CD4-positive, alpha-beta T cell (primary cell): ENCODE results near the gene FBRS. TPM values are rescaled to one million over a fixed set of nuclear protein-coding genes. Genes with fewer than 3 reads are reported as not detected.
A peak's percentile ranks its signal among the peaks of the same experiment; 100 is the strongest.
"Not testable (repeated sequence)": the region's sequence is repeated elsewhere in the genome, so short reads cannot be mapped to it uniquely, and the experiment has no call there.

Experiments
- ATAC-seq: fragments of 200-7000 bp; cut with Tn5 transposase; one replicate; pipeline ENCODE4 v1.10.0; 2022; ENCODE audit warnings: mild to moderate bottlenecking; ENCODE audit not compliant: poor library complexity
- CTCF ChIA-PET: fragments of 350-600 bp; sonication (Branson Sonifier 250); formaldehyde crosslinking; loops from one replicate; lab custom pipeline; 2021; ENCODE audit warnings: antibody characterized with exemption, inconsistent platforms; lab: Charles Lee
- POLR2A ChIA-PET: fragments of 350-600 bp; sonication (Branson Sonifier 250); formaldehyde crosslinking; loops from one replicate; lab custom pipeline; 2021; ENCODE audit warnings: antibody characterized with exemption, inconsistent platforms; lab: Charles Lee
- DNase-seq, 14 experiments: peaks; one replicate each; pipeline ENCODE4 v3.0.0-alpha.2; 2013 to 2020; ENCODE audit warnings: mixed read lengths in 2 of 14
- H3K27ac ChIP-seq, 2 donors: one replicate each; pipeline versions ENCODE4 v1.5.1 to v1.7.0; 2013; ENCODE audit warnings: low read length in 2 of 2, low read depth in 1 of 2, mild to moderate bottlenecking in 1 of 2
- H3K27me3 ChIP-seq, 2 experiments: 1 replicate in 1 of 2; 2 replicates in 1 of 2; pipeline versions ENCODE4 v1.6.1 to v1.7.0; 2013; ENCODE audit warnings: low read length in 2 of 2, control low read depth in 1 of 2, mild to moderate bottlenecking in 1 of 2, moderate library complexity in 1 of 2; ENCODE audit not compliant: insufficient read depth in 2 of 2, control insufficient read depth in 1 of 2
- H3K36me3 ChIP-seq: one replicate; pipeline ENCODE4 v1.6.1; 2013; ENCODE audit warnings: low read length, control low read depth; ENCODE audit not compliant: insufficient read depth
- H3K4me1 ChIP-seq: one replicate; pipeline ENCODE4 v1.6.1; 2013; ENCODE audit warnings: low read length, control low read depth; ENCODE audit not compliant: insufficient read depth
- H3K4me3 ChIP-seq: one replicate; pipeline ENCODE4 v1.5.1; 2013; ENCODE audit warnings: mild to moderate bottlenecking, low read length, moderate library complexity
- H3K9me3 ChIP-seq, 2 experiments: 1 replicate in 1 of 2; 2 replicates in 1 of 2; pipeline versions ENCODE4 v1.6.1 to v1.7.0; 2013; ENCODE audit warnings: low read length in 2 of 2, mild to moderate bottlenecking in 2 of 2, control low read depth in 1 of 2, moderate library complexity in 1 of 2; ENCODE audit not compliant: control insufficient read depth in 1 of 2, insufficient read depth in 1 of 2
- H3K27ac Mint-ChIP-seq: one replicate; pipeline ENCODE4 v1.8.0; 2020; ENCODE audit warnings: mixed read lengths
- H3K27me3 Mint-ChIP-seq: one replicate; pipeline ENCODE4 v1.8.0; 2021; ENCODE audit warnings: mixed read lengths
- H3K36me3 Mint-ChIP-seq: one replicate; pipeline ENCODE4 v1.8.0; 2021; ENCODE audit warnings: low read depth, mixed read lengths
- H3K4me1 Mint-ChIP-seq: one replicate; pipeline ENCODE4 v1.8.0; 2021; ENCODE audit warnings: low read depth, mixed read lengths
- H3K4me3 Mint-ChIP-seq: one replicate; pipeline ENCODE4 v1.8.0; 2020; ENCODE audit warnings: mild to moderate bottlenecking, mixed read lengths
- H3K9me3 Mint-ChIP-seq: one replicate; pipeline ENCODE4 v1.8.0; 2020; ENCODE audit warnings: mixed read lengths
- CTCF ChIP-seq: fragments of 200-600 bp; IDR thresholded peaks from one replicate; pipeline ENCODE4 v1.8.0; 2022; ENCODE audit warnings: antibody characterized with exemption, mild to moderate bottlenecking
- intact Hi-C, 2 experiments: fragments of 100-400 bp; cut with DNase I in 1 of 2; cut with micrococcal nuclease in 1 of 2; formaldehyde crosslinking; loops; one replicate each; pipeline versions ENCODE4 v1.15.1 to v1.9.0; 2023 to 2025; cut with DNase I, micrococcal nuclease
- total RNA-seq, 174 experiments: library from RNA in 2 of 174; stranded (reverse) in 2 of 174; gene quantifications; one replicate each; pipeline ENCODE4 v1.2.3 and lab custom pipeline; 2021 to 2026

The FBRS gene
- total RNA-seq, 2 experiments from 2014 or later, result 162 to 163 TPM

GRCh38 chr16:30628628-30629540, 29.3 kb upstream of the FBRS start:
- Mint-ChIP-seq H3K9me3 (no peaks in the 10 kb centered on the region), H3K36me3 (no peaks in the 10 kb centered on the region), H3K27me3 (no peaks in the 10 kb centered on the region), H3K4me3 (peak overlapping the region; percentile 59), H3K4me1 (peaks cover 9% of the 10 kb centered on the region), H3K27ac (peak overlapping the region; percentile 71)
- CTCF ChIA-PET, result interaction anchor here (0.6 to 2.0 kb wide), 20 partner anchors 9 to 537 kb away, joined by 3 to 15 read pairs (median 4); partner anchors contain the start of genes DCTPP1, PRR14, ZNF688 and ZNF747
- peak; percentile 90 for TF ChIP-seq CTCF
- Histone ChIP-seq H3K4me3 (peak overlapping the region; percentile 29), H3K36me3 (no peaks in the 10 kb centered on the region), H3K27me3 (no peaks in the 10 kb centered on the region), H3K27ac (no peak overlapping the region), H3K9me3 (peaks cover 0 to 3% of the 10 kb centered on the region in 2 experiments), H3K4me1 (peaks cover 13% of the 10 kb centered on the region)
- intact Hi-C loops, result loop anchor here (1.0 to 2.0 kb wide), 4 partner anchors 18 to 198 kb away; partner anchors contain the start of genes ZNF689 (in 2 of the 2), DCTPP1 (in 1 of the 2) and ZNF785 (in 1 of the 2)
- POLR2A ChIA-PET, result interaction anchor here (0.8 to 1.8 kb wide), 10 partner anchors 9 to 211 kb away, joined by 3 to 8 read pairs (median 4); partner anchors contain the start of genes DCTPP1, FBRS, PRR14 and ZNF689
- ATAC-seq, result peak; percentile 99
- peak; percentile 78 to 93 (median 87) for DNase-seq

- intact Hi-C loops, result loop anchor here (5.0 to 10.0 kb wide), 5 partner anchors 75 to 588 kb away; partner anchors contain the start of genes ALDOA (in 1 of the 2), SEPHS2 (in 1 of the 2), ZNF747 (in 1 of the 2) and ZNF764 (in 1 of the 2)
- not testable (repeated sequence) for H3K4me3 ChIP-seq, ATAC-seq
Observed at GRCh38 chr16:30632454-30632853, 25.8 kb upstream of the FBRS start.

GRCh38 chr16:30633526-30633925, 24.7 kb upstream of the FBRS start:
- ATAC-seq (no peak), DNase-seq (no peak)
- H3K36me3 Mint-ChIP-seq, result peaks cover 4% of the 10 kb centered on the region
- peak overlapping the region; percentile 96 for H3K4me3 Mint-ChIP-seq
- no peaks in the 10 kb centered on the region for H3K9me3 Mint-ChIP-seq
- Histone ChIP-seq H3K4me3 (peak overlapping the region; percentile 82), H3K9me3 (no peaks in the 10 kb centered on the region), H3K27me3 (no peaks in the 10 kb centered on the region), H3K27ac (peak overlapping the region; percentile 88 to 99), H3K4me1 (peaks cover 22% of the 10 kb centered on the region), H3K36me3 (no peaks in the 10 kb centered on the region)
- H3K4me1 Mint-ChIP-seq, result peaks cover 22% of the 10 kb centered on the region
- POLR2A ChIA-PET, result interaction anchor here (0.6 to 1.2 kb wide), 8 partner anchors 17 to 263 kb away, joined by 3 to 19 read pairs (median 7); partner anchors contain the start of genes FBRS, PRR14, TBC1D10B and ZNF689
- intact Hi-C loops, result loop anchor here (5.0 to 10.0 kb wide), 5 partner anchors 76 to 589 kb away; partner anchors contain the start of genes ALDOA (in 1 of the 2), SEPHS2 (in 1 of the 2), ZNF747 (in 1 of the 2) and ZNF764 (in 1 of the 2)
- peak overlapping the region; percentile 93 for H3K27ac Mint-ChIP-seq
- TF ChIP-seq CTCF, result no peak
- CTCF ChIA-PET, result interaction anchor here (0.6 to 1.8 kb wide), 6 partner anchors 17 to 203 kb away, joined by 3 to 7 read pairs (median 5); partner anchors contain the start of genes DCTPP1, FBRS and PRR14
- no peaks in the 10 kb centered on the region for H3K27me3 Mint-ChIP-seq

More at GRCh38 chr16:30632454-30632853, 25.8 kb upstream of the FBRS start:
- H3K36me3 ChIP-seq, H3K9me3 ChIP-seq, H3K27ac ChIP-seq, H3K27ac Mint-ChIP-seq, POLR2A ChIA-PET, H3K27me3 ChIP-seq, H3K27me3 Mint-ChIP-seq, H3K4me3 Mint-ChIP-seq, H3K36me3 Mint-ChIP-seq, H3K9me3 Mint-ChIP-seq, DNase-seq: not testable (repeated sequence)
- H3K4me1 Mint-ChIP-seq, result peaks cover 23% of the 10 kb centered on the region
- CTCF ChIA-PET, result interaction anchor here (1.1 kb wide), 1 partner anchor 202 kb away, joined by 4 read pairs; the partner anchor contains the start of gene DCTPP1
- H3K4me1 ChIP-seq, result peaks cover 23% of the 10 kb centered on the region
